Left lung (tissue), 10 donors: ENCODE measurements around the gene FHL2. TPM values are rescaled to one million over a fixed set of nuclear protein-coding genes. Genes with fewer than 3 reads are reported as not detected.

ENCODE experiments used
- ATAC-seq: fragments of 200-7000 bp; cut with Tn5 transposase; one replicate; pipeline ENCODE4 v1.9.1; 2020; ENCODE audit warnings: moderate library complexity
- DNase-seq, 4 donors: peaks; one replicate each; pipeline ENCODE4 v3.0.0-alpha.2; 2013 to 2020
- H3K27ac ChIP-seq, 2 donors: fragments of 200-600 bp; sonication (generic) in 1 of 2; one replicate each; pipeline versions ENCODE4 v1.5.0 to v1.8.0; 2020 to 2021
- H3K27me3 ChIP-seq, 2 donors: fragments of 200-600 bp; sonication (generic) in 1 of 2; one replicate each; pipeline versions ENCODE4 v1.5.0 to v1.8.0; 2020 to 2021
- H3K36me3 ChIP-seq, 2 donors: fragments of 200-600 bp; sonication (generic) in 1 of 2; one replicate each; pipeline versions ENCODE4 v1.5.0 to v1.8.0; 2020 to 2021
- H3K4me1 ChIP-seq, 2 donors: fragments of 200-600 bp; one replicate each; pipeline ENCODE4 v1.8.0; 2021
- H3K4me3 ChIP-seq, 2 donors: fragments of 200-600 bp; sonication (generic) in 1 of 2; one replicate each; pipeline versions ENCODE4 v1.5.0 to v1.8.0; 2020 to 2021; ENCODE audit warnings: mild to moderate bottlenecking in 1 of 2
- H3K9me3 ChIP-seq, 2 donors: fragments of 200-600 bp; sonication (generic) in 1 of 2; one replicate each; pipeline versions ENCODE4 v1.5.0 to v1.8.0; 2020 to 2021
- intact Hi-C, 2 donors: fragments of 100-400 bp; cut with DNase I; formaldehyde crosslinking; loops; one replicate each; pipeline versions ENCODE4 v1.11.2 to v1.14.2; 2022
- polyA plus RNA-seq, 6 donors: library from polyadenylated mRNA; unstranded; fragments of 120-200 nt; gene quantifications; one replicate each; pipeline ENCODE4 v1.2.1, GENCODE V29; 2013; ENCODE audit not compliant: insufficient read length in 6 of 6
- total RNA-seq, 2 donors: library from RNA; stranded (reverse); fragmentation: NEBNext Ultra II Directional; extraction: Animal tissue kit (Norgen Biotek cat#: 25700); gene quantifications; one replicate each; pipeline ENCODE4 v1.2.1, GENCODE V29; 2021
- TF ChIP-seq, protein P1 (sequence below), 2 donors: fragments of 200-600 bp; sonication (generic) in 1 of 2; IDR thresholded peaks; one replicate each; pipeline versions ENCODE4 v1.5.0 to v1.8.0; 2021; ENCODE audit warnings: antibody characterized with exemption in 2 of 2
- donor health status: DM: no; HTN: yes; CAD: no.
- donor health status: DM: no; HTN: no; CAD: no.

Gene FHL2
- total and polyA plus RNA-seq, 8 donors, result 5.0 to 30.1 (median 6.6) TPM

DNA sequence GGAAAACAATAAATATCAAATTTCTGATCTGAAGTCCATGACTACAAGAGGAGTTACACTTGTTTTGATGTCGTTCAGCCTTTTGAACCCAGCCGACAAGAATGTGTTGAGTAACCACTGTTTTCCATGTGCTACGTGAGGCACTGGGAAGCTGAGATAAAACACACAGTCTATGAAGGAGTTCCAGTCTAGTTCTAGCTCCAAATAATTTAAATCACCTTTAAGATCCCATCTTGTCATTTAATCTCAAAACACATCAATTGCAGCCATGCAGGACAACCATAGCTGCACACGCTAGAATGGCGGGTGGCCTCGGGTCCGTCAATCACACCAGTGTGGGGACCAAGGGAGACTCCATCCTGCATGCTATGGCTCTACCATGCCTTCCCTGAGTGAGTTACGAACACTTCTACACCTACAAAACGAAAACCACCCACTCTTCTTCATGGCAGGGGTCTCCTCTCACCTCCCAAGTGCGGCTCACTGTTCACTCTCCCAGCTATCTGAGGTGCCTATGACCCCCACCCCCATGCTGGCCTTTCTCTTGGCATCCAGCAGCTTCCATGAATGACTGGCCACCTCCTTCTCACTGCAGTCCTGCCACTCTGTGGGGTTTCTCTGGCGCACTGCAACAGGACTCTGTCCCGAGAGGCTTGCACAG is 3.8 kb downstream of the FHL2 start:
- TF ChIP-seq, protein P1, sequence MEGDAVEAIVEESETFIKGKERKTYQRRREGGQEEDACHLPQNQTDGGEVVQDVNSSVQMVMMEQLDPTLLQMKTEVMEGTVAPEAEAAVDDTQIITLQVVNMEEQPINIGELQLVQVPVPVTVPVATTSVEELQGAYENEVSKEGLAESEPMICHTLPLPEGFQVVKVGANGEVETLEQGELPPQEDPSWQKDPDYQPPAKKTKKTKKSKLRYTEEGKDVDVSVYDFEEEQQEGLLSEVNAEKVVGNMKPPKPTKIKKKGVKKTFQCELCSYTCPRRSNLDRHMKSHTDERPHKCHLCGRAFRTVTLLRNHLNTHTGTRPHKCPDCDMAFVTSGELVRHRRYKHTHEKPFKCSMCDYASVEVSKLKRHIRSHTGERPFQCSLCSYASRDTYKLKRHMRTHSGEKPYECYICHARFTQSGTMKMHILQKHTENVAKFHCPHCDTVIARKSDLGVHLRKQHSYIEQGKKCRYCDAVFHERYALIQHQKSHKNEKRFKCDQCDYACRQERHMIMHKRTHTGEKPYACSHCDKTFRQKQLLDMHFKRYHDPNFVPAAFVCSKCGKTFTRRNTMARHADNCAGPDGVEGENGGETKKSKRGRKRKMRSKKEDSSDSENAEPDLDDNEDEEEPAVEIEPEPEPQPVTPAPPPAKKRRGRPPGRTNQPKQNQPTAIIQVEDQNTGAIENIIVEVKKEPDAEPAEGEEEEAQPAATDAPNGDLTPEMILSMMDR (IDR thresholded peaks at IDR 0.05), result no peak
- H3K4me1 ChIP-seq, result peaks cover 0 to 10% of the 10 kb centered on the region in 2 donors
- no peak overlapping the region for H3K4me3 ChIP-seq
- no peaks in the 10 kb centered on the region for H3K9me3 ChIP-seq
- no peaks in the 10 kb centered on the region for H3K36me3 ChIP-seq
- ATAC-seq, result no peak
- H3K27ac ChIP-seq, result no peak overlapping the region
- H3K27me3 ChIP-seq, result peaks cover 14 to 44% of the 10 kb centered on the region in 2 donors
- intact Hi-C loops, result no loop called here
- no peak for DNase-seq

DNA sequence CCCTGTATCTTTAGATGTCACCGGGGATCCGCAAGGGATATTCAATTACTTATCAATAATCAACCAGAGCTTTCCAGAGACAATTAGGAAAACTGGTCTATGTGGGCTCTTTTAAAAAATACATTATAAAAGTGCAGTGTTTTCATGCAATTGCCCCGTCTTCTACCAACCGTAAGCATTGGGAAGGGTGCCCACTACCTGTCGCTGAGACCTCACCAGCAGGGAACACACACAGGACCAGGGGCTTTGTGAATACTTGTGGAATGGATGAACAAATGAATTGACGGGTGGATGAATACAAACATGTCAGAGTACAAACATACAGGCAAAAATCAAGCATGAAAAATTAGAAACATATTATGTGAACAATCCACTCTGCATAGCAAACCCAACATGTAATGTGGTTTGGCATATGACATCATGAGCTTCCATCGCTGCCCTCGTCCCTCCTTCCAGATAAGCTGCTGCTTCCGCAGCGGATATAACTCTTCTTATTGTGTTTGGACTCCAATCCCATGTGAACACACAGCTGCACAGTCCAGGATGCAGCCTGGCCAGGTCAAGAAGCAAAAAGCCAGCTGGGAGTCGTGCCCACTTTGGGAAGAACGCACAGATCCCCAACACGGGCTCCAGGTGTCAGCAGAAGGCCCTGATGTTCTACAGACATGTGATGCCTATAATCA is 5.3 kb downstream of the FHL2 start:
- Histone ChIP-seq H3K36me3 (no peaks in the 10 kb centered on the region), H3K4me1 (peaks cover 0 to 8% of the 10 kb centered on the region in 2 donors), H3K9me3 (no peaks in the 10 kb centered on the region), H3K27me3 (peaks cover 4 to 28% of the 10 kb centered on the region in 2 donors), H3K27ac (no peak overlapping the region), H3K4me3 (no peak overlapping the region)
- DNase-seq, result no peak
- TF ChIP-seq, protein P1 (IDR thresholded peaks at IDR 0.05), result no peak
- ATAC-seq, result no peak
- intact Hi-C loops, result no loop called here

DNA sequence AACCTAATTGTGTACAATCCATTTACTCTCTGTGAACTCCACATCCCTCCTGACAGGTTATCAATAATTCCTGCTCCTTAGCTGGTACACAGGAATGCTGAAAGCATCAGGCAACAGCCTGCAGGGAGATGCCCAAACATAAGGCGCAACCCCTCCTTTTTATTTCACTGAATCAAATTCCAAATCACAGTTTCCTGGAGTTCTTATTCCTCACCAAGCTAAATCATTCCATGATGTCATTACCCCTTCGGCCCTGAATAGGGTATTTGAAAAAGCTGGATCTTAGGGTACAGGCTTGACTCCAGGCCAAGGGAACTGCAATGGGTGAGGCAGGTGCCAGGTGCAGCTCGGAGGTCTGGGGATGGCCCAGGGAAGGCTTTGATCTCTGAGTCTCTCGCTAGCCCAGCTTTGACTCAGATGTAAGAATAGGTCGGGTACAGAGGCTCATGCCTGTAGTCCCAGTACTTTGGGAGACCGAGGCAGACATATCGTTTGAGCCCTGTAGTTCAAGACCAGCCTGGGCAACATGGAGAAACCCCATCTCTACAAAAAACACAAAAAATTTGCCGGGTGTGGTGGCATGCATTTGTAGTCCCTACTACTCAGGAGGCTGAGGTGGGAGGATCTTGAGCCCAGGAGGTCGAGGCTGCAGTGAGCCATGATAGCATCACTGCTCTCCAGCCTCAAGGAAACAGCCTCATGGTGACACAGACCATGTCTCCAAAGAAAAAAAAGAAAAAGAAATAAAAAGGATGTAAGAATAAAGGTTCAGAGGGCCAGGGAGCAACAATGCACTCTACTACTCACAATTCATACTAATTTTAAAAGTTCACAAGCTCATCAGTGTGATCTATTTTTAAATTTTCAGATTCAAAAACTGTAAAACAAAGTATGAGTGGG is 6.8 kb downstream of the FHL2 start:
- Histone ChIP-seq H3K27ac (no peak overlapping the region), H3K36me3 (no peaks in the 10 kb centered on the region), H3K4me3 (no peak overlapping the region), H3K27me3 (peaks cover 0 to 13% of the 10 kb centered on the region in 2 donors), H3K4me1 (peaks cover 0 to 8% of the 10 kb centered on the region in 2 donors), H3K9me3 (no peaks in the 10 kb centered on the region)
- ATAC-seq, result no peak
- intact Hi-C loops, result no loop called here
- DNase-seq, result no peak
- TF ChIP-seq, protein P1 (IDR thresholded peaks at IDR 0.05), result no peak

DNA sequence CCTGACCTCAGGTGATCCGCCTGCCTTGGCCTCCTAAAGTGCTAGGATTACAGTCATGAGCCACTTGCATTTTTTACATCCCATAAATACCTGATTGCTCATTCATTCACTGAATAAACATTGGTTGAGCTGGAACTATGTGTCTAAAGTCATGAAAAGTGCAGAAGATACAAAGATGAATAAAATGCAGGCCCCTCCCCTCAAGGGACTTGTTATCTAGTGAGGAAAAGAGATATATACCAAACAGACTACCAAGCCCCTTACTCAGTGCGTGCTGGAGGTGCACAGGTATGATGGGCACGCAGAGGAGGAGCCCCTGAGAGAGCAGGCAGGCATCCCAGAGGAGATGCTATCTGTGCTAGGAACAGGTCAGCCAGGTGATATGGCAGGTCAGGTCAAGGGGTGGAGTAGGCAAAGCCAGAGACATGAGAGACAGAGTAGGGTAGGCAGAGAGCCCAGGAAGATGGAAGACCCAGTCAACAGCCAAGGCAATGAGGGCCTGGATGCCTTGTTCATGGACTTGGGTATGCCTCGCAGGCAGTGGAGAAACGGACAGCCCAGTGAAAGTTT is 7.7 kb downstream of the FHL2 start:
- H3K4me3 ChIP-seq, result no peak overlapping the region
- intact Hi-C loops, result no loop called here

More for the DNA sequence above, 7.7 kb downstream of the FHL2 start:
- Histone ChIP-seq H3K4me1 (peaks cover 0 to 8% of the 10 kb centered on the region in 2 donors), H3K27me3 (peaks cover 0 to 11% of the 10 kb centered on the region in 2 donors), H3K9me3 (no peaks in the 10 kb centered on the region), H3K27ac (no peak overlapping the region), H3K36me3 (no peaks in the 10 kb centered on the region)
- no peak for DNase-seq
- no peak for ATAC-seq
- TF ChIP-seq, protein P1 (IDR thresholded peaks at IDR 0.05), result no peak
